GM12801 (cell line): ENCODE results near the gene ATRNL1.

ENCODE experiments used
- TF ChIP-seq, protein P1 (sequence below): IDR thresholded peaks from one replicate; pipeline ENCODE4 v1.5.1; 2011; ENCODE audit warnings: control low read depth; ENCODE audit not compliant: insufficient read length; ENCODE audit errors: extremely low read depth

The ATRNL1 gene

DNA sequence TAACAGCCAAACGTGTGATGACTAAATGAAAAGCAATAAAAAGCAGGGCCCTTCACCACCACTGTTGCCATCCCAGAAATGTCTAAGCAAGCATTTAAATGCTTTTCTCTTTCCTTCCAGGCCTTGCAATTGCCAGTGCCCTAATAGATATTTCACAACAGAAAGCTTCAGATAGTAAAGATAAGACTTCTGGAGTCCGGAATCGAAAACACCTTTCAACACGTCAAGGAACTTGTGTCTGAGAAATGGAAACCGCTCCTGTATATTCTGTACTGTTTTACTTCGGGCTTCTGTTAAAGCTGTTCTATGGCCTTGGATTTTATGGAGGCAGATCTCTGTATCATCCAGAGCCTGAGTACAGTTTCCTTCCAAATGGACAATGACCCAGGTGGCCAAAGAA lies 851.4 kb downstream of the ATRNL1 start:
- TF ChIP-seq, protein P1, sequence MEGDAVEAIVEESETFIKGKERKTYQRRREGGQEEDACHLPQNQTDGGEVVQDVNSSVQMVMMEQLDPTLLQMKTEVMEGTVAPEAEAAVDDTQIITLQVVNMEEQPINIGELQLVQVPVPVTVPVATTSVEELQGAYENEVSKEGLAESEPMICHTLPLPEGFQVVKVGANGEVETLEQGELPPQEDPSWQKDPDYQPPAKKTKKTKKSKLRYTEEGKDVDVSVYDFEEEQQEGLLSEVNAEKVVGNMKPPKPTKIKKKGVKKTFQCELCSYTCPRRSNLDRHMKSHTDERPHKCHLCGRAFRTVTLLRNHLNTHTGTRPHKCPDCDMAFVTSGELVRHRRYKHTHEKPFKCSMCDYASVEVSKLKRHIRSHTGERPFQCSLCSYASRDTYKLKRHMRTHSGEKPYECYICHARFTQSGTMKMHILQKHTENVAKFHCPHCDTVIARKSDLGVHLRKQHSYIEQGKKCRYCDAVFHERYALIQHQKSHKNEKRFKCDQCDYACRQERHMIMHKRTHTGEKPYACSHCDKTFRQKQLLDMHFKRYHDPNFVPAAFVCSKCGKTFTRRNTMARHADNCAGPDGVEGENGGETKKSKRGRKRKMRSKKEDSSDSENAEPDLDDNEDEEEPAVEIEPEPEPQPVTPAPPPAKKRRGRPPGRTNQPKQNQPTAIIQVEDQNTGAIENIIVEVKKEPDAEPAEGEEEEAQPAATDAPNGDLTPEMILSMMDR, result no peak

DNA sequence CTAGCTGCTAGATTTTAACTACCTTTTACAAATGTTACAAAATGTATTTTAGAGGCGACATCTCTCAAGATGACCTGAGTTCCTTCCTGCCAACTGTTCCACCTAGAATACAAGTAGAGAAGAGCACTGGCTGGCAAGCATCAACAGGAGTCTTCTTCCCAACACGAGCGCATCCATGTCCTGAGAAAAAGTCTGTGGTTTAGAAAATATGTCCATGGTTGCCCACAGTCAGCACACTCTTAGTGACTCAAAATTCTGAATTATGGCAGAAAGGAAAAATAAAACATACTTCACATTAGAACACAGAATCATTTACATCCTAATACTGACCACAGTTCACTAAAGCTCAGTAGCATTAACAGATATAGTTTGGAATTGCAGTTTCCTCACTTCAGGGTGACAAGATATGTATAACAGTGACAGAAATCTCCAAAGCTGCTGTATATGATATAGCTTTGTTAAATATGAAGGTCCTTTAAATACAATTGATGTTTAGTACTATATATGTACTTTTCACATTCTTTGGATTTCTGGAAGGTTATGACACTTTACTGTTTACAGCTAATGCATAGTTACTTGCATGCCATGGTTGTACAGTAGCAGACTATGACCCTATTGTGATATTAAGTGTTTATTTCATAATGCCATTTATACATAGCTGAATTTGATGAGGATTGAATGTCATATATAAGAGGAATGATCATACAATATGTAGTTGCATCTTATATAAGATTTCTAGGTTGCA lies 852.7 kb downstream of the ATRNL1 start:
- TF ChIP-seq, protein P1, result no peak

GRCh38 chr10:115947104-115947503 lies 853.9 kb downstream of the ATRNL1 start:
- TF ChIP-seq, protein P1, result no peak

- TF ChIP-seq, protein P1, result no peak
Observed at GRCh38 chr10:115948465-115948864, 855.3 kb downstream of the ATRNL1 start.

DNA sequence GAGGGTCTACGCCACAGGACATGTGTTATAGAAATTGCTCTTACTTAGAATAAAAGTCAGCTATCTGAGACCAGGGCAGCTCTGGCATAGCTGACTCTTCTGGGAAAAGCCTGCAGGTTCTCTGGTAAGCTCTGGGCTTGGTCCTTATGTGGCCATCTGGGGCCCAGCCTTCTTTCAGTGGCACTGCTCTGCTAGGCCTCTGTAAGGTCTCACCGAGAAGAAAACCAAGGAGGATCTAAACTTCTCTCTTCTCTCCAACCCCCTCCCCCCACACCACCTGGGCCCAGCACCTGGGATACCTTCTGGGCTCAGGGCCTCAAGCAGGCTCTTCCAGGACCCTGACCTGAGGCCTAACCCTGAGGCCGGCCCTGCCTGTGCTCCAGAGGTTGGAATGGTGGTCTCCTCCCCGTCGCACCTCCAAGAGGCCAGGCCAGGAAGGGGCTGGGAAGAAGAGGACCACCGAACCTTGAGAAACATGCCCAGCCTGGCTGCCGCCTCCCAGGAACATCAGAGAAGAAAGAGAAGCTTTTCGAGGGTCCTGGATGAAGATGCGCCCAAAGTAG lies 856.2 kb downstream of the ATRNL1 start:
- TF ChIP-seq, protein P1, result no peak

- TF ChIP-seq, protein P1, result no peak
Observed at GRCh38 chr10:115950320-115950719, 857.2 kb downstream of the ATRNL1 start.

DNA sequence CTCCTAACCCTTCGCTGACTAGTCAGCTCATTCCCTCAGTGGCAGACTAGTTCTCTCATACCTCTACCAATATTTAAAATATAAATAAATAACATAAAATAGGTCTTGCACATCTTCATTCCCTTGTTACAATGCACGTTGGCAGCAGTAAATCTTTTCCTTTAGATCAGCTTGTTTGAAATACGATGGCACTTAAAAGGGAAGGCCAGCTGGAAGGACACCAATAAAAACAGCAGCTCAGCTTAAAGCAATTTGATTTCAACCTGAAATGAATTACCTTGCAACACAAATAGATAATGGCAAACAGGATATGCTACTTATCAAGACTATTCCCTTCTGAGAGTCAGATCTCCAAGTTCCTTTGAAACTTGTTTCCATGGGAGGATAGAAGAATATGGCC lies 858.1 kb downstream of the ATRNL1 start:
- TF ChIP-seq, protein P1, result no peak
